Measurements from ENCODE around the gene SBNO1.

Gene SBNO1

GRCh38 chr12:123404581-123404980, 39.9 kb upstream of the SBNO1 start:
- no peak overlapping the region; the same call in 1 of the 2 replicates for H3K27ac ChIP-seq (ENCODE audit: extremely low read depth, low read depth, low read length)
- TF ChIP-seq ZNF677 (tag by site-specific recombination; IDR thresholded peaks at IDR 0.05): no peak
- TF ChIP-seq GLIS2 (tag by site-specific recombination; IDR thresholded peaks at IDR 0.05): no peak
- no peak for TF ChIP-seq TCF7L2 (IDR thresholded peaks at IDR 0.05; ENCODE audit: borderline replicate concordance, low read depth, low read length)
- TF ChIP-seq ZNF138 (tag by site-specific recombination; IDR thresholded peaks at IDR 0.05; ENCODE audit: borderline replicate concordance): no peak
- TF ChIP-seq ZXDB (tag by site-specific recombination; IDR thresholded peaks at IDR 0.05): no peak
- no peak for TF ChIP-seq ZNF26 (tag by site-specific recombination; IDR thresholded peaks at IDR 0.05)
- TF ChIP-seq ZBTB44 (tag by site-specific recombination; IDR thresholded peaks at IDR 0.05): no peak
- no peak for TF ChIP-seq ZNF221 (tag by site-specific recombination; IDR thresholded peaks at IDR 0.05; ENCODE audit: borderline replicate concordance)
- no peak for TF ChIP-seq GLIS1 (tag by site-specific recombination; IDR thresholded peaks at IDR 0.05)
- no peak for TF ChIP-seq MEIS1 (CRISPR knock-in tag; IDR thresholded peaks at IDR 0.05; ENCODE audit: borderline replicate concordance)
- no peak for TF ChIP-seq ZNF48 (tag by site-specific recombination; IDR thresholded peaks at IDR 0.05)
- no peak for TF ChIP-seq ZNF600 (tag by site-specific recombination; IDR thresholded peaks at IDR 0.05)
- TF ChIP-seq ZNF776 (tag by site-specific recombination; IDR thresholded peaks at IDR 0.05; ENCODE audit: borderline replicate concordance): no peak
- TF ChIP-seq ZNF24 (tag by site-specific recombination; IDR thresholded peaks at IDR 0.05): no peak
- TF ChIP-seq ZNF211 (tag by site-specific recombination; IDR thresholded peaks at IDR 0.05; ENCODE audit: low read depth): no peak
- no peak for TF ChIP-seq PATZ1 (tag by site-specific recombination; IDR thresholded peaks at IDR 0.05)
- no peak for TF ChIP-seq ZNF184 (tag by site-specific recombination; IDR thresholded peaks at IDR 0.05)
- ChIA-PET POLR2A (interaction anchor here (0.9 kb wide), 1 partner anchor 48 kb away, joined by 5 read pairs; no protein-coding TSS in a partner anchor), CTCF (interaction anchor here (1.1 kb wide), 1 partner anchor 39 kb away, joined by 3 read pairs; no protein-coding TSS in a partner anchor)
- no peak overlapping the region for H3K4me3 ChIP-seq (ENCODE audit: low read depth, low read length)
- peaks cover 60 to 77% of the 10 kb centered on the region in 2 experiments for H3K36me3 ChIP-seq (ENCODE audit: control insufficient read depth in 2 of 2, insufficient read depth in 1 of 2, low read length in 2 of 2)
- no peaks in the 10 kb centered on the region for H3K9me3 ChIP-seq (ENCODE audit: control insufficient read depth, insufficient read depth, low read depth, low read length)
- no peaks in the 10 kb centered on the region for H3K4me1 ChIP-seq (ENCODE audit: control insufficient read depth, insufficient read depth, low read length)

GRCh38 chr12:123401753-123402683, 37.4 kb upstream of the SBNO1 start:
- no peak for TF ChIP-seq ATF2 (tag by site-specific recombination; IDR thresholded peaks at IDR 0.05; ENCODE audit: low read depth)
- TF ChIP-seq SETDB1 (IDR thresholded peaks at IDR 0.05; ENCODE audit: insufficient read length, low read length): no peak
- TF ChIP-seq ZNF623 (tag by site-specific recombination; IDR thresholded peaks at IDR 0.05): no peak
- TF ChIP-seq ZNF558 (tag by site-specific recombination; IDR thresholded peaks at IDR 0.05): no peak
- no peak for TF ChIP-seq GFI1B (tag by site-specific recombination; IDR thresholded peaks at IDR 0.05)
- TF ChIP-seq ZNF654 (tag by site-specific recombination; IDR thresholded peaks at IDR 0.05; ENCODE audit: low read depth): no peak
- TF ChIP-seq ZNF121 (tag by site-specific recombination; IDR thresholded peaks at IDR 0.05): 0 out of 2 replicates have a peak, but pooled peaks have one; percentile 65
- TF ChIP-seq ZNF24 (tag by site-specific recombination; IDR thresholded peaks at IDR 0.05): no peak
- H3K4me1 ChIP-seq (ENCODE audit: control insufficient read depth, insufficient read depth, low read length): no peaks in the 10 kb centered on the region
- CTCF ChIA-PET: no interaction called here
- H3K36me3 ChIP-seq (ENCODE audit: control insufficient read depth in 2 of 2, insufficient read depth in 1 of 2, low read length in 2 of 2): peaks cover 71 to 87% of the 10 kb centered on the region in 2 experiments
- H3K9me3 ChIP-seq (ENCODE audit: control insufficient read depth, insufficient read depth, low read depth, low read length): no peaks in the 10 kb centered on the region
- POLR2A ChIA-PET: no interaction called here
- no peak overlapping the region for H3K4me3 ChIP-seq (ENCODE audit: low read depth, low read length)
- H3K27ac ChIP-seq (ENCODE audit: extremely low read depth, low read depth, low read length): 0 out of 2 replicates have a peak overlapping the region, but pooled peaks have one; percentile 9

All from HEK293 (cell line).